Measurements from ENCODE around the gene GALNT11. TPM values are rescaled to one million over a fixed set of nuclear protein-coding genes. Genes with fewer than 3 reads are reported as not detected.
A peak's percentile ranks its signal among the peaks of the same experiment; 100 is the strongest.

The GALNT11 gene
- total and polyA plus RNA-seq, 9 of the 15 experiments (the other 6 are each of a cell fraction or from before 2014, with no cell fraction given) = 8.2 to 59.5 (median 36.5) TPM

DNA sequence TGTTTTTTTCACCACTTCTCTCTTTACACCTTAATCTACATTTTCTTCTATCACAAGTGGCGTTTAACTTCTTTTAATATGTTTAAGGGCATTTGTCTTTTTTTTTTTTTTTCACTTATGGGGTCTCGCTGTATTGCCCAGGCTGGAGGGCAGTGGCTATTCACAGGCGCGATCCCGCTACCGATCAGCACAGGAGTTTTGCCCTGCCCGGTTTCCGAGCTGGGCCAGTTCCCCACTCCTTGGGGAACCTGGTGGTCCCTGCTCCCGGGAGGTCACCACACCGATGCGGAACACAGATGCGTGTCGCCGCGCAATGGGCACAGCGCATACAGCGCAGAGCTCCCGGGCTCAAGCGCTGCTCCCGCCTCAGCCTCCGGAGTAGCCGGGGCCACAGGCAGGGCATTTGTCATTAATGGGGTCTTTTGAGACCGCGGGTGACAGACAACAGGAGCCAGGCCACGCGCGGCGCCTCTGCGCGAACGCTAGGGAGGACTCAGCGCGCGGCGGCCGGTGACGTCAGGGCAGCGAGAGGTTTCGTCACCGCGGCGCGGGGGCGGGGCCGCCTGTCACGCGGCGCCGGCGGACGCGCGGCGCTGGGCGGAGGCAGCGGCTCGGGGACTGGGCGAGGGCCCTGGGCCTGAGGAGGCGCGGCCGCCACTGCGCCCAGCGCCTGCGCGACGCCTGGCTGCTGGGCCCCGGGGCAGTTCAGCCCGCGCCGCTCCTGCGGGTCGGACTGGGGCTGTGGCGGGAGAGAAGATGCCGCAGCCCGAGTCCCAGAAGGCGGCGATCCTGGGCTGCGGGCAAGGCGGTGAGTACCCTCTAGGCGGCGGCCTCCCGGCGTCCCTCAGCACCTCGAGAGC, at the start of gene GALNT11 (continued):
- TF ChIP-seq HBP1 (CRISPR knock-in tag; IDR thresholded peaks at IDR 0.05) (no peak), MAZ (CRISPR knock-in tag; conservative IDR thresholded peaks at IDR 0.05 in 1 of 2, IDR thresholded peaks at IDR 0.05 in 1 of 2) (peak; percentile 66 to 88), MYC (IDR thresholded peaks at IDR 0.05; ENCODE audit: low read depth, low read length) (peak; percentile 95), MYC (CRISPR knock-in tag; IDR thresholded peaks at IDR 0.05; ENCODE audit: borderline replicate concordance, low read depth) (peak; percentile 74; the same call in 1 of the 2 replicates), SIX5 (IDR thresholded peaks at IDR 0.05; ENCODE audit: borderline replicate concordance in 1 of 2, insufficient read depth in 1 of 2, low read depth in 1 of 2, low read length in 2 of 2) (no peak), ZNF224 (CRISPR knock-in tag; IDR thresholded peaks at IDR 0.05) (no peak), ZNF324 (CRISPR knock-in tag; IDR thresholded peaks at IDR 0.05) (peak; percentile 35; the same call in 1 of the 2 replicates), SMARCE1 (IDR thresholded peaks at IDR 0.05) (peak; percentile 20; the same call in 1 of the 2 replicates), POLR2H (tag; IDR thresholded peaks at IDR 0.05; ENCODE audit: low read depth) (peak; percentile 78), CHD1 (IDR thresholded peaks at IDR 0.05; ENCODE audit: low read length) (no peak), RUNX1 (IDR thresholded peaks at IDR 0.05; ENCODE audit: low read depth) (no peak), HMGN3 (IDR thresholded peaks at IDR 0.05; ENCODE audit: borderline replicate concordance, extremely low read depth, insufficient read length, low read depth, low read length) (peak; percentile 92), PKNOX1 (IDR thresholded peaks at IDR 0.05) (0 out of 2 replicates have a peak, but pooled peaks have one; percentile 34), ZNF76 (CRISPR knock-in tag; IDR thresholded peaks at IDR 0.05; ENCODE audit: borderline replicate concordance) (0 out of 2 replicates have a peak, but pooled peaks have one; percentile 7), GATAD2A (IDR thresholded peaks at IDR 0.05) (peak; percentile 67; the same call in 1 of the 2 replicates), ZFPM2 (CRISPR knock-in tag; IDR thresholded peaks at IDR 0.05) (no peak), ZFX (CRISPR knock-in tag; IDR thresholded peaks at IDR 0.05) (peak; percentile 94), CBX3 (IDR thresholded peaks at IDR 0.05; ENCODE audit: borderline replicate concordance in 1 of 2, low read length in 2 of 2) (peak in 1 of 2 experiments; percentile 56; a peak in 1 of 3 replicates), HNRNPLL (IDR thresholded peaks at IDR 0.05; ENCODE audit: low read depth, low read length, poor library complexity, severe bottlenecking) (peak; percentile 93), ELF2 (CRISPR knock-in tag; IDR thresholded peaks at IDR 0.05) (no peak)
